ENCODE measurements around the gene IFFO2.

IFFO2 gene

DNA sequence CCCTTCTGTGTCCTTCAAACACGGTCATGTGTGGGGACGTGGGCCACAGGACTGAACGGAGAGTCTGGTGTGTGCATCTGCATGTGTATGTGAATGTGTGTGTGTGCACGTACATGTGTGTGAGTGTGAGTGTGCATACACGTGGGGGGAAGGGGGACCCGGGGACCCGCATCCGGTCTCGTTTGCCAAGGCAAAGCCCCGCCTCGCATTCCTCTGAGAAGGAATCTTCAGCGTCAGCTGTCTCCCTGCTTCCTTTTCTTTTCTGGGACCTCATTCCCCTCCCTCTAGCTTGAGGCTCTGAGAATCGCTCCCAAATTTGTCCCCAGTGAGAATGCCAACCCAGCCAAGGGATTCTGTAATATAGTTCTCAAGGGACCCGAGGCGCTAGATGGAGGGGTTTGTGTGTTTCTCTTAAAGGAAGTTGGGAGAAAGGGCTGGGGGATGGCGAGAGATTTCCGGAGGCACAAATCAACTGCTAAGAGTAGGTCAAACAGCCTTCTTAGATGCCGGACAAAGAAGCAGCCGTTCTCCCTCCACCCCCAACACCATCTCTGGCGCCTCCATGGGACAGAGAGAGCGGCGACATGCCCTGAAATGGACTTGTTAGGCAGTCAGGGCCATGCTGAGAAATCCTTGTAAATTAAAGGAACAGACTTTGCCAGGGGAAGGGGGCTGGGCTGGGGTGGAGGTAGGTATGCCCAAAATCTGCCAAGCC is 6.6 kb downstream of the IFFO2 start:
- no peak for DNase-seq

DNA sequence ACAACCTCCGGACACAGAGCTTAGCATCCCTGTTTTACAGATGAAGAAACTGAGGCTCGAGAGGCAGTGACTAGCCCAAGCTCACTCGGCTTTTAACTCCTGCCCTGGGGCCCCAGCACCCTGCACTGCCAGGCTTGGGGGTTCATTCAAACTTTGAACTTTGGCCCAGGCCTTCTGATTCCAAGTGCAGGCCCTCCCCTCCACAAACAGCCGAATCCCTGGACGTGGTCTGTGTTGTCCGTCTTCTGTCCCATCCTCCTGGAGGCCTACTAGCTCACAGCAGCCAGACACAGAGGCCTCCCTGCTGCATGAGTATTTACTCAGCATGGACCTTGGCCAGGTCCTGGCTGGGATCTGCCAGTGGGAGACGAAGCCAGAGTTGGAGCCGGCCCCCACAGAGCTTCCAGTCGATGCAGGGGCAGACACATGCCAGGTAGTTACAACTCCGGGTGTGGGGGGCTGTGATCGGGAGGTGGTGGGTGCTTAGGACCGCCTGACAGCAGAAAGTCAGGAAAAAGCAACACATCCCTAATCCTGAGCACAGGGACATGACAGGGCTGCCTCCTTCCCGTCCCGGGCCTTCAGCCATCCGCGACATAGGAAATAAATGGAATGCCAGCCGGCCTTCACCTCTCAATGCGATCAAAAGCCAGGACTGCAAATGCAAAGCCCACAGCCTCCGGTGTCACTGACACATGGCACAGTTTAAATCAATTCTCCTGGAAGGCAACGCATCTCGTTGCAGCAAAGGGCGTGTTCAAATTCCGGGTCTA is 7.4 kb downstream of the IFFO2 start:
- no peak for DNase-seq

- DNase-seq = no peak
Measured at GRCh38 chr1:18948048-18948912, 8.2 kb downstream of the IFFO2 start.

DNA sequence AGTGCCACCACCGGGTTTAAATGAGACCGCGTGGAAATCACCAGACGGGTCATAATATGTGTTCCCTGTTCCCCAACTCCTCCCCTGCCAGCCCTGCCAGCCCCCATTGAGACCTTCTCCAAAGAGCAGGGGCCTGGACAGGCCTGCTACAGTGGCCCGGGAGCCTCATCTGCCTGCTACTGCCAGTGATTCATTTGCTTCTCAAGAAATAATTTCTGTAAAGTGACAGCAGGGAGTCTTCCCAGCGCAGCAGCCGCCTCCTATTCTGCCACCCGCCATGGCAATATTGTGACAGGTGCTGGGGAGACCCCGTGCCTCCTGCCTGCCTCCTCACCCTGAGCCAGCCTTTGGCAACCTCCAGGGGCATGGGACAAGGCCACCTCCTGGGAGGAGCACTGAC is 8.9 kb downstream of the IFFO2 start:
- no peak for DNase-seq

- DNase-seq = no peak
Measured at GRCh38 chr1:18946550-18947381, 9.7 kb downstream of the IFFO2 start.

GRCh38 chr1:18945401-18945849 is 11.1 kb downstream of the IFFO2 start:
- DNase-seq = no peak

DNA sequence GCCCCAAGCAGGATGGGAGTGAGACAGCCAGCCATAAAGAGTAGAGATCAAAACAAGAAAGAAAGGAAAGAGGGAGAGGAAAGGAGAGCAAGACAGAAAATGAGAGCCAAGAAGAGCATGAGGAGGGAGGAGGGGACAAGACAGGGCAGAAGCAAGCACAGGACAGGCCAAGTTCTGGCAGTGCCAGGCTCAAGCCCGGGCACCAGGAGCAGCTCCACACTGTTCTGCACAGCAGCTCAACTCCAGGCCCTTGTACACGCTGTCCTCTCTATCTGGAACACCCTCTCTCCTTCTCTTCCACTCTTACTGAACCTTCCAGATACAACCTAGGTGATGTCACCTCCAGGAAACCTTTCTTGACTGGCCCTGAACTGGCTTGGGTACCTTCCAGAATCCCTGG is 11.7 kb downstream of the IFFO2 start:
- no peak for DNase-seq

DNA sequence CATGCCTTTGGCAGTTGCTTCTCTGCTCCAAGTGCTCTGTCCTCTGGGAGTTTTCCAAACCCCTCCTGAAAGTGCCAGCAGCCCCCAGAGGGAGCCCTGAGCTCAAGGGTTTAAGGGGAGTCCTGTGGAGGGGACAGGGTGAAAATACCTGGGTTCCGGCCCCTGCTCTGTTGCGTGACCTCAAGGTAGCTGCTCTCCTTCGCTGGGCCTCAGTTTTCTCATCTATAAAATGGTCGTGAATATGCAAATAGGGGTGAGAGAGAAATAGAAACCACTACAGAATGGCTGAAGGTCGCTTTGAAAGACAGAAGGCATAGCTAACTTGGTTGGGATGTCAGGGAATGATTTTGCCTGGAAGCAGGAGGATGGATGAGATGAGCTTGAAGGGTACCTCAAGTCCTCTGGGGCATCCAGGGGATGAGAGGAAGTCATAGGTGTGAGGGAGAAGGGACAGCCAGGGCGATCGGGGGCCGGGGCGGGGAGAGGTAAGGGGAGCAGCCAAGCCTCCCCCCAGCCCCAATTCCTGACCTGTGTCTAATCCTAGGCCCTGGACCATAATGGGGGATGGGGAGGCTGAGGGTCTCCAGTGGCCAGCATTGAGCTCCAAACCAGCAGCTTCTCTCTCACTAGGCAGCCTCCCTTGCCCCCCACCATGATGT is 12.4 kb downstream of the IFFO2 start:
- no peak for DNase-seq

GRCh38 chr1:18943162-18943561 is 13.3 kb downstream of the IFFO2 start:
- no peak for DNase-seq

GRCh38 chr1:18942340-18942739 is 14.1 kb downstream of the IFFO2 start:
- no peak for DNase-seq

- DNase-seq = no peak
Measured at GRCh38 chr1:18941221-18942141, 15.0 kb downstream of the IFFO2 start.

- DNase-seq = no peak
Measured at GRCh38 chr1:18940303-18941020, 16.0 kb downstream of the IFFO2 start.

GRCh38 chr1:18939398-18940302 is 16.8 kb downstream of the IFFO2 start:
- no peak for DNase-seq

- no peak for DNase-seq
Measured at GRCh38 chr1:18938707-18939070, 17.8 kb downstream of the IFFO2 start.

GRCh38 chr1:18938008-18938706 is 18.3 kb downstream of the IFFO2 start:
- DNase-seq = no peak

DNA sequence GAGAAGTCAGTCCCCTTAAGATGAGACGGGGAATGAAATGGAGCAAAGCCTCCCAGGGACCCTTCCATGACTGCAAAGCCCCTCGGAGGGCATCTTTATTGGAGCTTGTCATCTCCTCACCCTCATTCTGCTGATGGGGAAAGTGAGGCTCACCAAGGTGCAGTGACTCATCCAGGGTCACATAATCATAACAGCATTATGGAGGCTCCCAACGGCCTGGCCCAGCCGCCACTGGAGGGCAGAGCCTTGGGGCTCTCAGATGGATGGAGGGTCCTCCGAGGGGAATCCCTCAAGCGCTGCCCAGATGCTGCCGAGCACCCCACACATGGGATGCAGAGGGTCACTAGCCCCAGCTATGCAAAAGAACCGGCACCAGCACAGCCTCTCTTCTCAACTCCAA is 18.9 kb downstream of the IFFO2 start:
- no peak for DNase-seq

DNA sequence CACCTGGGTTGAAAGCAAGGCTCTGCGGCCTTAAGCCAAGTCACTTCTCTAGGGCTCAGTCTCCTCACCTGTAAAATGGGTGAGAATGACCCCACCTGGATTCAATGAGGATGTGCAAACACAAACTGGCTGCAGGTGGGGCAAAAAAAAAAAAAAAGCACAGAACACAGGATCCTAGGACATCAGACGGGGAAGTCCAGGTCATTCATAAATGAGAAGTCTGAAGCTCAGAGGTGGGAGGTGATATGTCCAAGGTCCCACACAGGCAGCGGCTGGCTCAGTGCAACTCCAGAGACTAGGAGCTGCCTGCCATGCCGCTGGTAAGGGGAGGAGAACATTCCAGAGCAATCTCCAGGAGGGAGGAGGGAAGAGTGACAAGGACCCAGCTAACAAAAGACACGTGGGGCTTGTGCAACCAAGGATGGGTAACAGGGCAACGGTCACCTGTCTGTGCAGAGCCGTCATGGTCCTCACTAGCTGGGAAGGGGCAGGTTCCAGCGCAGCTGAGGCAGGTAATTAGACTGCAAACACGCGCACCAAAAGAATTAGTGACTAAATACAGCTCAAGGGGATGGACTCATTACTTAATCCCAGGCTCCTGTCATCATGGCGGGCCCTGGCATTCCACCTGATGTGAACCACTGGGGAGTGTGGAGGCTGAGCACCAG is 19.5 kb downstream of the IFFO2 start:
- DNase-seq = no peak

GRCh38 chr1:18936471-18936813 is 20.0 kb downstream of the IFFO2 start:
- DNase-seq = no peak

All from NCI-H526 treated with DMSO at 0.1 percent for 48 hours (cell line).